Left ventricle myocardium inferior (tissue), 1 donor: Measurements from ENCODE around the gene LRRC42. TPM values are rescaled to one million over a fixed set of nuclear protein-coding genes. Genes with fewer than 3 reads are reported as not detected.
"Not testable (repeated sequence)": the region's sequence is repeated elsewhere in the genome, so short reads cannot be mapped to it uniquely, and the experiment has no call there.

Source experiments
- DNase-seq: peaks from one replicate; pipeline ENCODE4 v3.0.0-alpha.2; 2020
- H3K27ac ChIP-seq: fragments of 200-600 bp; replicated peaks from 2 replicates; pipeline ENCODE4 v1.8.0; 2021
- H3K27me3 ChIP-seq: fragments of 200-600 bp; 2 replicates; pipeline ENCODE4 v1.8.0; 2021; ENCODE audit warnings: low read depth
- H3K36me3 ChIP-seq: fragments of 200-600 bp; 2 replicates; pipeline ENCODE4 v1.8.0; 2021
- H3K4me1 ChIP-seq: fragments of 200-600 bp; 2 replicates; pipeline ENCODE4 v1.8.0; 2021
- H3K4me3 ChIP-seq: fragments of 200-600 bp; 2 replicates; pipeline ENCODE4 v1.8.0; 2021; ENCODE audit warnings: mild to moderate bottlenecking, moderate library complexity
- H3K9me3 ChIP-seq: fragments of 200-600 bp; replicated peaks from 2 replicates; pipeline ENCODE4 v1.8.0; 2021
- CTCF ChIP-seq: fragments of 200-600 bp; IDR thresholded peaks from 2 replicates; pipeline ENCODE4 v1.8.0; 2021; ENCODE audit warnings: antibody characterized with exemption, mild to moderate bottlenecking, borderline replicate concordance
- intact Hi-C: fragments of 100-400 bp; cut with micrococcal nuclease; formaldehyde crosslinking; loops from one replicate; pipeline ENCODE4 v1.11.0; 2022
- total RNA-seq: library from RNA; stranded (reverse); fragmentation: NEBNext Ultra II Directional; extraction: Animal tissue kit (Norgen Biotek cat#: 25700); gene quantifications from one replicate; pipeline ENCODE4 v1.2.1, GENCODE V29; 2021
- donor health status: DM: no; HTN: yes; CAD: no; lungs with severe emphysema.

LRRC42 gene
- total RNA-seq, 1 donor from 2014 or later: 12.9 TPM

GRCh38 chr1:53999920-54000319 is 53.8 kb downstream of the LRRC42 start:
- DNase-seq: no peak
- intact Hi-C loops: no loop called here
- Histone ChIP-seq H3K4me3 (no peak overlapping the region), H3K27ac (no peak overlapping the region), H3K4me1 (no peaks in the 10 kb centered on the region), H3K9me3 (no peaks in the 10 kb centered on the region), H3K27me3 (peaks cover 6% of the 10 kb centered on the region), H3K36me3 (no peaks in the 10 kb centered on the region)
- TF ChIP-seq CTCF: no peak

- Histone ChIP-seq H3K27ac (no peak overlapping the region), H3K4me3 (no peak overlapping the region), H3K27me3 (peaks cover 6% of the 10 kb centered on the region), H3K9me3 (no peaks in the 10 kb centered on the region), H3K4me1 (no peaks in the 10 kb centered on the region), H3K36me3 (no peaks in the 10 kb centered on the region)
- TF ChIP-seq CTCF: no peak
- DNase-seq: no peak
- intact Hi-C loops: no loop called here
Observed at GRCh38 chr1:54001591-54001990, 55.4 kb downstream of the LRRC42 start.

GRCh38 chr1:54002544-54003248 is 56.5 kb downstream of the LRRC42 start:
- no peaks in the 10 kb centered on the region for H3K36me3 ChIP-seq
- no peak for DNase-seq
- no peaks in the 10 kb centered on the region for H3K9me3 ChIP-seq
- H3K27me3 ChIP-seq: peaks cover 11% of the 10 kb centered on the region
- H3K27ac ChIP-seq: no peak overlapping the region
- H3K4me3 ChIP-seq: no peak overlapping the region
- intact Hi-C loops: no loop called here
- no peak for TF ChIP-seq CTCF
- H3K4me1 ChIP-seq: no peaks in the 10 kb centered on the region

GRCh38 chr1:54003249-54003646 is 57.1 kb downstream of the LRRC42 start:
- intact Hi-C loops: no loop called here

GRCh38 chr1:54003750-54004480 is 57.8 kb downstream of the LRRC42 start:
- H3K36me3 ChIP-seq, H3K4me3 ChIP-seq, intact Hi-C loops, DNase-seq, H3K27ac ChIP-seq, H3K4me1 ChIP-seq, H3K9me3 ChIP-seq: not testable (repeated sequence)
- H3K27me3 ChIP-seq: peaks cover 24% of the 10 kb centered on the region

More at GRCh38 chr1:54003249-54003646, 57.1 kb downstream of the LRRC42 start:
- no peak overlapping the region for H3K27ac ChIP-seq
- TF ChIP-seq CTCF: no peak
- no peak for DNase-seq
- H3K9me3 ChIP-seq: no peaks in the 10 kb centered on the region
- peaks cover 17% of the 10 kb centered on the region for H3K27me3 ChIP-seq
- no peaks in the 10 kb centered on the region for H3K36me3 ChIP-seq
- no peaks in the 10 kb centered on the region for H3K4me1 ChIP-seq
- no peak overlapping the region for H3K4me3 ChIP-seq

- no peak overlapping the region for H3K4me3 ChIP-seq
- no peaks in the 10 kb centered on the region for H3K4me1 ChIP-seq
- H3K27ac ChIP-seq: no peak overlapping the region
- no peaks in the 10 kb centered on the region for H3K36me3 ChIP-seq
- TF ChIP-seq CTCF: no peak
- DNase-seq: no peak
- H3K27me3 ChIP-seq: peaks cover 30% of the 10 kb centered on the region
- intact Hi-C loops: no loop called here
- H3K9me3 ChIP-seq: no peaks in the 10 kb centered on the region
Observed at GRCh38 chr1:54004481-54005049, 58.4 kb downstream of the LRRC42 start.
